ENCODE measurements around the gene SDC4.

The SDC4 gene

DNA sequence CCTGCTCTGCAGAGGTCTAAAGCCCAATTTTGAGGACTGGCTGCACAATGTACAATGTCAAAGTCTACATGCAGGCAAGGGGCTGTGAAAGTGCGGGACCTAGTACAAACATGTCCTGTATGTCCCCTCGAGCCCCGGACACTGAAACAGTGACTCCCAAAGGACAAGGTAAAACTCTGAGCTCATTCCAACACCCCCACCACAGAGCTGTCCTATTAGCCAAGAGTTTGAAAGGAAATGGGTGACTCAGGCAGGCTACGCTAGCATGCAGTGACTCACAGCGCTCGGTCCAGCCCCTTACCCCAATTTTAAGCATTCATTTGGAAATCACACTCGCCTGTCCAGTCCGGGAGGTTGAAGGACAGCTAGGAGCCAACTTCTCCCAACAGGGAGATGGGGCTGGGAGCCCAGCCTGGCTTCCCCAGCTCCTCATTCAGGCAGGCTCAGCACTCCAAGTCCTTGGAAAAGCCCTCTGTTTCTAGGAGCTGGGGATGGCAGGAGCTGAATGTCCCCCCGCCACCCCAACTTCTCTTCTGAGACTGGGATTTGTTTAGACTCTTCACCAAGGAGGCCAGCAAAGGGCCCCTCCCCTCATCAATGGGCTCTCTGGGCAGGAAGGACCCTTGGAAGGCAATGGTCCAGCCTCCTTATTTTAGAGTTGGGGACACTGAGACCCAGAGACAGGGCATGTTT, 3.9 kb downstream of the SDC4 start:
- no peak for DNase-seq (ENCODE audit: low read depth in 2 of 2, low spot score in 1 of 2)

DNA sequence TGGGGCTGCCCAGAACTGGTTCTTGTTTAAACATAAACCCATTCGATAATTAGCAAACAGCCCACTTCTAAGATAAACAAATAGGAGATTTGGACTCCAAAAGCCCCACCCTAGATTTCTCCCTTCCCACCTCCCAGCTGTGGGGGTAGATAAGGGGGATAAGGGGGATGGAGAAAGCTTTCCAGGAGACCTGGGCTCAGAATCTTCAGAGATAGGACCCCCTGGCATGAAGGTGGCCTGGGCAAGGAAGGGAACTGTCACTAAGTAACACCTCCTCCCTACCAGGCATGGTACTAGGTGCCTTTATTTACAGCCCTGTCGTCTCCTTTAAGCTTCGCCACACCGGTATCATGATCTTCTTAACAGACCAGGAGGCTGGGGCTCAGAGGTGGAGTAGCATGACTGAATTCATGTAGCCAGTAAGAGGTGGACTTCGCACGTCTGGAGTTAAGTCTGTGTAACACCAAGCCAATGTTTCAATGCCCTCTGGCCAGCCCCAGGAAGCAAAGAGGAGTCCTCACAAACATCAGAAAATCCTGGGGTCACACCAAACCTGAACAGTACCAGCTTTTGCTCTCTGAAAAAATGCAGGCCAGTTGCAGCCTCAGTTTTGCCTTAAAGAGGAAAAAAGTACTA, 4.6 kb downstream of the SDC4 start:
- no peak for DNase-seq (ENCODE audit: low read depth in 2 of 2, low spot score in 1 of 2)

GRCh38 chr20:45342855-45343531, 5.2 kb downstream of the SDC4 start:
- no peak for DNase-seq (ENCODE audit: low read depth in 2 of 2, low spot score in 1 of 2)

DNA sequence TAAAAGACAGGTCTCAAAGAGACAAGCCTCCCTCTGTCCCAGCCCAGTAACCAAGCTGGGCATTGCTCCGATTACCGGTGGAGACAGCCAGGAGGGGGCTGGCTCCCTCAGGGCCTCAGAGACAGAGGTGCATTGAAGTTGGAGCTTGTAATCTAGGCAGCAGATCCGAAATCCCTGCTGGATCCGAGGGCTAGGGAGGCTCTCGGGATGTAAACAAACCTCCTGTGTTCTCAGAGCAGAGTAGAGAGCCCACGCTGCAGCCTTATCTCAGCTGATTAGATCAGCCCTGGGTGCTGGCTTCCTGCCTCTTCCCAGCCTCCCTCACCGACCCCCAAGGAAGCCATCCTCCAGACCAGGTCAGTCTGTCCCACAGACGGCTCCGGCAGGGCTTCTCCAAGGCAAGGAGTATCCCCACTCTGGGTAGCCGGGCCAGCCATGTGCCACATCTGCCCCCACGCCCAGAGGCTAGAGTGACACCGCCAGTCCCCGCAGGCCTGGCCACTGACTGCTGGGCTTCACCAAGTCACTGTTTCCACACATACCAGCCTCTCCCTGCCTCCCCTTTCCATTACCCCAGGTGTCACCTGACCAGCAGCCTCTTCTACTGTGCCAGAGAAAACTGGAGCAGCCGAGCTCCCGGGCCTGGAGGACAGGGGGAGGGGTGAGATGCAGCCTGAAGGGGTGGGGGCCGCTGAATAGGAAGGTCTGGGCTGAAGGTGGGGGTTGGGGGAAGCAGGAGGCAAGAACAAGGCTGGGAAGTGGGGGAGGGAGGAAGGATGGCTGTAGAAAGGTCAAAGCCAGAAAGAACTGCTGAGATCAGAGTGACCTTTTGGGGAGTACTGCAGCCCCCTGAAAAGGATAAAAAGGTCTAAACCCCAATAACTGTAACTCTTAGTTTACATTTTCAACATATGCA, 6.0 kb downstream of the SDC4 start:
- DNase-seq (ENCODE audit: low read depth in 2 of 2, low spot score in 1 of 2): no peak

- DNase-seq (ENCODE audit: low read depth in 2 of 2, low spot score in 1 of 2): no peak
These were observed 6.7 kb downstream of the SDC4 start for GRCh38 chr20:45341579-45341938.

DNA sequence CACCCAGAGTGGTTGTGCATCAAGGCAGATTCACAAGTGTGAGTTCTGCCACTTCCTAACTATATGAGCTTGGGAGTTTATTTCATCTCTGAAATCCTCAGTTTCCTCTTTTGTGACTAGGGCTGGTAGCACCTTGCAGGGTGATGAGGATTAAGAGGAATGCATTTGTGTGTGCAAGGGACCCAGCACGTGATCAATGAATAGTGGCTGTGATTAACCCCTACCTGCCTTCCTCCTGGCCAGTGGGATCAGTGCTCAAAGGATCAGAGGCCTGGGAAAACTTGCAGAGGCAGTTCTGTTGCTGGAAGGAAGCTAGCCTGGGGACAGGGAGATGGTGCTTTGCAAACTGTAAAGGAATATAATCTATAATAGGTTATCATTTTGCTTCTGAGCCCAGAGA, 7.3 kb downstream of the SDC4 start:
- no peak for DNase-seq (ENCODE audit: low read depth in 2 of 2, low spot score in 1 of 2)

GRCh38 chr20:45340236-45340847, 7.9 kb downstream of the SDC4 start:
- no peak for DNase-seq (ENCODE audit: low read depth in 2 of 2, low spot score in 1 of 2)

DNA sequence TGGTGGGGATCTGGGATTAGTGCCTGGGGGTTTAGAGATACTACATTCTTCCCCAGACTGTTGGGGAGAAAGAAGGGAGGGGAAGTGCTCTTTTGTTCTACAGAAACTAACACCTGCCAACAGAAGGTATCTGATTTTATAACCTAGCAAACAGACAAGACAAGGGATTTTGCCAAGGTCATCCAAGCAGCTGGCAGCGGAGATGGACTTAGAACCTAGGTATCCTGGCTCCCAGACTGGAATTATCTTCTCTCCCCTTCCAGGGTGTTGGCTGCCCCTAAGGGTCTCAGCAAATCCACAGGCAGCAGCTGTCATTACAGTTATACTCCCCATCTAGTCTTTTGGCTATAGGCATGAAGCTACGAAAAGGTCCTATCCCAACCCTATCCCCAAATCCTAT, 8.4 kb downstream of the SDC4 start:
- DNase-seq (ENCODE audit: low read depth in 2 of 2, low spot score in 1 of 2): no peak

- no peak for DNase-seq (ENCODE audit: low read depth in 2 of 2, low spot score in 1 of 2)
These were observed 9.1 kb downstream of the SDC4 start for GRCh38 chr20:45339084-45339483.

DNA sequence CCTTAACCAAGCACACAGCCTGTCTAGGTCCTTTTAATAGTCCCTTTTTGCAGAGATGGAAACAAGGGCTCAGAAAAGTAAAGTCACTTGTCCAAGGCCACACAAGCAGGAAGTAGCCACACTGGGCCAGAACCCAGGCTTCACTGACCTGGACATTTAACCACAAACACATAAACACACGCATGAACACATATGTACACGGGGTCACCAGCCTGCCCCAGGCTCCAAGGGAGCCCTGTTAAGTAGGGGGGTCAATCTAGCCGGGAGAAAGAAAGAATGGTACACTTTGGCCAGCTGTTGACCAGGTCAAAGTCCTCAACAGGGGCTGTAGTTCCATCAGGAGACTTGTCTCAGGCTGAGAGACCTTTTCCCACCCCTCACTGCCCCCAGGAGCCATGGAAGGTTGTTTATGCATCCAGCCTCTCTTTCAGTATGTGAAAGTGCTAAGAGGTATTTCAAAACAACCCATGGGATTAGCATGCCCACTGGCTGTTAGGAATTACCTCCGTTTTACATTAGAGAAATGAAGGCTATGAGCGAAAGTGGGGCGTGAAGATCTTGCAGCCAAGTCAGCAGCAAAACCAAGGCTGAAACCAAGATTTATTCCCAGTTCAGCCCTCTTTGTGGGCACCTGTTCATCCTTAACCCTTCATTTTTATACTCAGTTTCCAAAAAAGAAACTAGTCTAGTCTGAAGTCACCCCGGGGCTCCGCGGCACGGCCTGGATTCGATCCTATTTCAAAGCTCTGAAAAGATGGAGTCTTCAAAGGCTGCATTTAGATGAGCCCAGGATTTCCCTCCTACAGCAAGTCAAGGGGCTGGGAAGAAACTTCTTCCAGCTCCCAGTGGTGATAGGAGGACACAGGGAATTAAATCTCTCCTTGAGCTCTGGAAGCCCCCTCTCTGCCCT, 9.8 kb downstream of the SDC4 start:
- no peak for DNase-seq (ENCODE audit: low read depth in 2 of 2, low spot score in 1 of 2)

- no peak for DNase-seq (ENCODE audit: low read depth in 2 of 2, low spot score in 1 of 2)
These were observed 10.7 kb downstream of the SDC4 start for GRCh38 chr20:45337367-45338120.

DNA sequence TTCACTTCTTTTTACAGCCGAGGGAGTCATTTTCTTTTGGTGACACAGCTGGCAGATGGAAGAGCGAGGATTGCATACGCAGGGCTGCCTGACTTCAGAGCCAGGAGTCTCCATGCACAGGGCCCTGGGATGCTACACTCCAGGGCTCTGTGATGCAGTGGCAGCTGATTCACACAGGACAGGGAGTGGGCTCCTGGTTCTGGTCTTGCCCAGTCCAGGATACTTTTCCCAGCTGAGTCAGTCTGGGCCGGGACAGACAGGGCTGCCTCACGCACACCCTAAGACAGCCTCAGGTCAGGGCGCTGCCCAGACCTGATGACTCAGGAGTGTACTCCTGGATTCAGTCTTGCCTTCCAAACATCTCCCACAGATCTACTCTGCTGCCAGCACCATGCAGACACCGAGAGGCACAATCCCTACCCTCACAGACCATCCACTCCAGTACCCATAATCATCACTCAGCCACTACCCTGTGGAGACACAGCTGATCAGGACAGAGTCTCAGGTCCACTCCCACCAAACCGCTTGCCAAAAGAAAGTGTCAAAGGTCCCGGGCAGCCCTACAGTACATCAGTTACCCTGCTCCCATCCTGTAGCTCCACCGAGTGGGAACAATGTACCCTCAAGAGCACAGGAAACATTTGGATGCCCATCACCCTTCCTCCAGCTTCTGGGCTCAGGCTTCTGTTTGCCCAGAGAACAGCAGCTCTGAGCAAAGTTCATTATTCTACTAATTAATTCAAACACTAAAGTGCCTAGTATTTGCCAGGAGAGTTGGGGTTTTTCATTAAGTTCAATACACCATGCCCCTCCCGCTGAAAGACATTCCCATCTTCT, 11.5 kb downstream of the SDC4 start:
- no peak for DNase-seq (ENCODE audit: low read depth in 2 of 2, low spot score in 1 of 2)

- DNase-seq (ENCODE audit: low read depth in 2 of 2, low spot score in 1 of 2): no peak
These were observed 17.7 kb downstream of the SDC4 start for GRCh38 chr20:45330476-45330875.

- DNase-seq (ENCODE audit: low read depth in 2 of 2, low spot score in 1 of 2): no peak
These were observed 18.5 kb downstream of the SDC4 start for GRCh38 chr20:45329497-45330319.

- no peak for DNase-seq (ENCODE audit: low read depth in 2 of 2, low spot score in 1 of 2)
These were observed 19.8 kb downstream of the SDC4 start for GRCh38 chr20:45328451-45328850.

- DNase-seq (ENCODE audit: low read depth in 2 of 2, low spot score in 1 of 2): no peak
These were observed 22.9 kb downstream of the SDC4 start for GRCh38 chr20:45325371-45325770.

DNA sequence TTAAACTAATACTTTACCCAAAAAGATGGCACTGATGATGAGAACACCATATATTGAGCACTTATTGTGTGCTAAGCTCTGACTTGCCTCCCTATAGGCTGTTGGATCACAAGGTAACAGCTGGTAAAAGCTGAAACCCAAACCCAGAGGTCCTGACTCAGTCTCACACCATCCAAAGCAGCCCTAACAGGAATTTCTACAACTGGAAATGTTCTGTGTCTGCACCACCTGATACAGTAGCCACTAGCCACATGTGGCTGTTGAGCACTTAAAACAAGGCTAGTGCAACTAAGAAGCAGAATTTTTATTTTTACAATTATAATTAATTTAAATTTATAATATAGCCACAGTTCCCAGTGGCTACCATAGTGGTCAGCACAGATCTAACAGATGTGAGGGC, 24.5 kb downstream of the SDC4 start:
- no peak for DNase-seq (ENCODE audit: low read depth in 2 of 2, low spot score in 1 of 2)

DNA sequence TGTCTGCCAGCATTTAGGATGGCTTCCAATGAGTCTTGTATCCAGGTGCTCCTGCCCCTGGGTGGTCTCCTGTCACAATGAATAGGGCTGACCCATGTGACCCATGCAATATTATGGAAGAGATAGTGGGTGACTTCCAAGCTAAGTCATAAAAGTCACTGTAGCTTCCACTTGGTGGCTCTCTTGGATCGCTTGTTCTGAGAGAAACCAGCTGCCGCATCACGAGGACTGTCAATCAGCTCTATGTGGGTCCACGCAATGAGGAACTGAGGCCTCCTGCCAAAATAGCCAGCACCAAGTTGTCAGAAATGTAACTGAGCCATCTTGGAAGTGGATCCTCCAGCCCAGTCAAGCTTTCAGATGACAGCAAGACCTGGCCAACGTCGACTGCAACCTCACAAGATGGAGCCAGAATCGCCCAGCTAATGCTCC, 25.3 kb downstream of the SDC4 start:
- no peak for DNase-seq (ENCODE audit: low read depth in 2 of 2, low spot score in 1 of 2)

Data from stimulated activated CD8-positive, alpha-beta memory T cell treated with anti-CD3 and anti-CD28 coated beads, Interleukin-4, amount 100 ng/mL, for 1 hour (primary cell).